Endothelial cell of umbilical vein (primary cell): Measurements from ENCODE around the gene TAT. TPM values are rescaled to one million over a fixed set of nuclear protein-coding genes. Genes with fewer than 3 reads are reported as not detected.

Source experiments
- BruUV-seq: library from RNA; stranded (reverse); fragments of 400-500 nt; replicated peaks from 2 replicates; lab custom pipeline; 2021; lab: Mats Ljungman, UMichigan
- CTCF ChIA-PET: fragments of 300-600, 350-600 bp; sonication (Branson Sonifier 250); formaldehyde crosslinking; loops from one replicate; lab custom pipeline; 2021; ENCODE audit warnings: antibody characterized with exemption, inconsistent platforms; lab: Charles Lee
- POLR2A ChIA-PET: fragments of 300-600, 350-600 bp; sonication (Branson Sonifier 250); formaldehyde crosslinking; loops from one replicate; lab custom pipeline; 2021; ENCODE audit warnings: antibody characterized with exemption, inconsistent platforms; lab: Charles Lee
- DNase-seq: peaks from one replicate; pipeline ENCODE4 v3.0.0-alpha.2; 2011; ENCODE audit warnings: low read depth, low spot score
- FAIRE-seq: peaks from 2 replicates; lab custom pipeline; 2011; peaks lifted over from hg19 to GRCh38; lab: Jason Lieb, UNC
- H2AFZ ChIP-seq: 2 replicates; pipeline ENCODE4 v1.6.0; 2012; ENCODE audit warnings: low read depth, low read length, control low read depth, inconsistent platforms
- H3K27ac ChIP-seq: 2 replicates; pipeline ENCODE4 v1.5.1; 2011; ENCODE audit warnings: low read depth, mild to moderate bottlenecking, control low read depth, low read length, moderate library complexity; ENCODE audit not compliant: insufficient read depth
- H3K27me3 ChIP-seq, 2 experiments: 2 replicates each; pipeline versions ENCODE4 v1.6.0 to v1.6.1; 2011; ENCODE audit warnings: low read length in 2 of 2, mixed read lengths in 1 of 2; ENCODE audit not compliant: control insufficient read depth in 2 of 2, insufficient read depth in 2 of 2
- H3K36me3 ChIP-seq, 2 experiments: 2 replicates in 1 of 2; 3 replicates in 1 of 2; pipeline ENCODE4 v1.5.1; 2011; ENCODE audit warnings: low read length in 2 of 2, mild to moderate bottlenecking in 1 of 2, moderate library complexity in 1 of 2; ENCODE audit not compliant: control insufficient read depth in 2 of 2, insufficient read depth in 2 of 2; ENCODE audit errors: extremely low read depth in 1 of 2
- H3K4me1 ChIP-seq: 3 replicates; pipeline ENCODE4 v1.5.1; 2011; ENCODE audit warnings: mild to moderate bottlenecking, low read length; ENCODE audit not compliant: control insufficient read depth, insufficient read depth; ENCODE audit errors: extremely low read depth
- H3K4me2 ChIP-seq: 2 replicates; pipeline ENCODE4 v1.6.1; 2011; ENCODE audit warnings: low read length, control low read depth, mixed read lengths; ENCODE audit not compliant: insufficient read depth
- H3K4me3 ChIP-seq, 3 experiments: fragments of 200-600 bp in 1 of 3; sonication (generic), shearing (Covaris generic) in 1 of 3; replicated peaks in 1 of 3; 2 replicates each; pipeline ENCODE4 v1.5.1; 2011 to 2016; ENCODE audit warnings: control low read depth in 3 of 3, low read length in 3 of 3, mild to moderate bottlenecking in 2 of 3, inconsistent platforms in 1 of 3, low read depth in 1 of 3, moderate library complexity in 1 of 3; ENCODE audit not compliant: insufficient read depth in 1 of 3
- H3K79me2 ChIP-seq: 2 replicates; pipeline ENCODE4 v1.6.0; 2012; ENCODE audit warnings: low read length, inconsistent platforms; ENCODE audit not compliant: control insufficient read depth, insufficient read depth
- H3K9ac ChIP-seq: replicated peaks from 2 replicates; pipeline ENCODE3; 2011; ENCODE audit warnings: low read length, control low read depth; ENCODE audit not compliant: insufficient read depth; ENCODE audit errors: extremely low read depth
- H3K9me1 ChIP-seq: replicated peaks from 3 replicates; pipeline ENCODE4 v1.6.0; 2011; ENCODE audit warnings: mild to moderate bottlenecking, low read length; ENCODE audit not compliant: control insufficient read depth, insufficient read depth; ENCODE audit errors: extremely low read depth
- H3K9me3 ChIP-seq: replicated peaks from 2 replicates; pipeline ENCODE4 v1.5.1; 2012; ENCODE audit warnings: low read length, inconsistent platforms; ENCODE audit not compliant: control insufficient read depth, insufficient read depth
- H4K20me1 ChIP-seq: replicated peaks from 2 replicates; pipeline ENCODE3; 2011; ENCODE audit warnings: mild to moderate bottlenecking, low read length; ENCODE audit not compliant: control insufficient read depth, insufficient read depth; ENCODE audit errors: extremely low read depth
- CTCF ChIP-seq, 2 donors: IDR thresholded peaks; 1 replicate in 1 of 2; 2 replicates in 1 of 2; pipeline ENCODE4 v1.5.1; 2011; ENCODE audit warnings: low read length in 2 of 2, mild to moderate bottlenecking in 2 of 2, moderate library complexity in 2 of 2, control low read depth in 1 of 2, inconsistent platforms in 1 of 2, low read depth in 1 of 2; ENCODE audit not compliant: insufficient read depth in 1 of 2; ENCODE audit errors: extremely low read depth in 1 of 2
- EZH2 ChIP-seq: IDR thresholded peaks from 2 replicates; pipeline ENCODE4 v1.6.1; 2012; ENCODE audit warnings: borderline replicate concordance, low read depth, mild to moderate bottlenecking, moderate library complexity, low read length, inconsistent platforms; ENCODE audit not compliant: severe bottlenecking
- FOS ChIP-seq: IDR thresholded peaks from 2 replicates; pipeline ENCODE4 v1.6.1; 2011; ENCODE audit warnings: mild to moderate bottlenecking, low read length, moderate library complexity, borderline replicate concordance; ENCODE audit not compliant: insufficient read depth
- GATA2 ChIP-seq: IDR thresholded peaks from 2 replicates; pipeline ENCODE4 v1.7.0; 2011; ENCODE audit warnings: low read depth, mild to moderate bottlenecking, moderate library complexity, mixed read lengths, low read length; ENCODE audit not compliant: insufficient read length, insufficient read depth
- JUN ChIP-seq: IDR thresholded peaks from 2 replicates; pipeline ENCODE4 v1.6.1; 2011; ENCODE audit warnings: borderline replicate concordance, low read depth; ENCODE audit not compliant: insufficient read length, insufficient read depth
- MAX ChIP-seq: IDR thresholded peaks from 2 replicates; pipeline ENCODE4 v1.6.1; 2011; ENCODE audit not compliant: insufficient read depth, insufficient read length
- MYC ChIP-seq: IDR thresholded peaks from one replicate; pipeline ENCODE4 v1.6.1; 2011; ENCODE audit warnings: mild to moderate bottlenecking, low read depth, low read length
- POLR2A ChIP-seq: IDR thresholded peaks from 2 replicates; pipeline ENCODE4 v1.6.1; 2012; ENCODE audit warnings: low read depth, mild to moderate bottlenecking, control low read depth, low read length
- POLR2AphosphoS5 ChIP-seq: IDR thresholded peaks from 2 replicates; pipeline ENCODE4 v1.6.1; 2012; ENCODE audit warnings: low read depth, mild to moderate bottlenecking, control low read depth, low read length, moderate library complexity; ENCODE audit not compliant: insufficient read depth
- dilution Hi-C: fragments of 300-500 bp; cut with MboI; formaldehyde crosslinking; loops from one replicate; pipeline ENCODE4 v1.15.0; 2019; ENCODE audit warnings: low sequenced_read_pairs; ENCODE audit not compliant: extremely low pct_ligation_motif_present
- intact Hi-C: fragments of 100-400 bp; cut with micrococcal nuclease; formaldehyde crosslinking; loops from one replicate; pipeline ENCODE4 v1.10.0; 2022
- polyA plus RNA-seq, 4 experiments: library from polyadenylated mRNA; depleted of rRNA in 3 of 4; stranded (reverse) in 3 of 4; unstranded in 1 of 4; fragments of >200 nt; gene quantifications; 2 replicates each; pipeline versions ENCODE4 v1.2.1 to v1.2.3, GENCODE V29; 2011 to 2012; ENCODE audit warnings: missing spikeins in 1 of 4
- total RNA-seq: library from RNA; stranded (reverse); gene quantifications from 2 replicates; pipeline ENCODE4 v1.2.3, GENCODE V29; 2021

Gene TAT
- total and polyA plus RNA-seq, 2 donors (not counting 3 experiments of a cell fraction or from before 2014, with no cell fraction given) = not detected

GRCh38 chr16:71610447-71610846, 33.6 kb upstream of the TAT start:
- H2AFZ ChIP-seq = no peak overlapping the region
- no peaks in the 10 kb centered on the region for H3K4me1 ChIP-seq
- ChIA-PET CTCF (interaction anchor here (0.5 to 2.3 kb wide), 42 partner anchors 8 to 395 kb away, joined by 3 to 42 read pairs (median 4); partner anchors contain the start of genes CHST4 and TAT), POLR2A (no interaction called here)
- no peaks in the 10 kb centered on the region for H3K79me2 ChIP-seq
- FAIRE-seq = no peak
- no peak overlapping the region for H3K4me3 ChIP-seq
- BruUV-seq = no TSS peak
- dilution Hi-C loops (no loop called here), intact Hi-C loops (loop anchor here (2.0 to 5.0 kb wide), 3 partner anchors 46 to 198 kb away; no protein-coding TSS in a partner anchor)
- H4K20me1 ChIP-seq = no peaks in the 10 kb centered on the region
- H3K27me3 ChIP-seq = no peaks in the 10 kb centered on the region
- H3K4me2 ChIP-seq = no peak overlapping the region
- TF ChIP-seq MYC (no peak), EZH2 (no peak), JUN (no peak), MAX (no peak), POLR2AphosphoS5 (no peak), GATA2 (no peak), CTCF (IDR thresholded peaks at IDR 0.05; ENCODE audit: extremely low read depth in 1 of 2, insufficient read depth in 1 of 2, low read depth in 1 of 2, low read length in 2 of 2) (no peak), POLR2A (no peak), FOS (no peak)
- no peaks in the 10 kb centered on the region for H3K9me1 ChIP-seq
- DNase-seq = no peak
- no peak overlapping the region for H3K27ac ChIP-seq
- H3K36me3 ChIP-seq = no peaks in the 10 kb centered on the region
- no peak overlapping the region for H3K9ac ChIP-seq
- H3K9me3 ChIP-seq = no peaks in the 10 kb centered on the region
